A549 (cell line): ENCODE measurements around the gene NLN. TPM values are rescaled to one million over a fixed set of nuclear protein-coding genes. Genes with fewer than 3 reads are reported as not detected.

ENCODE experiments used
- ATAC-seq, 2 experiments: fragments of 200-7000 bp in 1 of 2; fragments of >200 bp in 1 of 2; cut with Nextera tagmentation in 1 of 2; cut with Tn5 transposase in 1 of 2; 3 replicates each; pipeline versions ENCODE4 v1.8.0 to v1.9.1; 2018 to 2020; ENCODE audit warnings: mild to moderate bottlenecking in 1 of 2, moderate library complexity in 1 of 2
- CTCF ChIA-PET: fragments of 300-600 bp; sonication (Branson Sonifier 250); formaldehyde crosslinking; extraction: SDS; loops from one replicate; lab custom pipeline; 2021; ENCODE audit warnings: antibody characterized with exemption, inconsistent platforms; lab: Yijun Ruan, JAX
- POLR2A ChIA-PET: fragments of 350-600 bp; formaldehyde crosslinking; extraction: SDS; loops from one replicate; lab custom pipeline; 2021; ENCODE audit warnings: antibody characterized with exemption, inconsistent platforms; lab: Yijun Ruan, JAX
- DNase-seq, 2 experiments: peaks; one replicate each; pipeline versions ENCODE4 v3.0.0 to v3.0.0-alpha.2; 2011 to 2016; ENCODE audit warnings: low read depth in 1 of 2, low spot score in 1 of 2
- FAIRE-seq: peaks from 2 replicates; lab custom pipeline; 2011; peaks lifted over from hg19 to GRCh38; lab: Jason Lieb, UNC
- H3K27ac ChIP-seq, 2 experiments: fragments of >200 bp; sonication (Bioruptor Twin); formaldehyde crosslinking; 3 replicates each; pipeline ENCODE4 v1.5.1; 2016 to 2017
- H3K4me1 ChIP-seq: fragments of >200 bp; sonication (Bioruptor Twin); formaldehyde crosslinking; 3 replicates; pipeline ENCODE4 v1.6.1; 2016
- H3K4me2 ChIP-seq: fragments of >200 bp; sonication (Bioruptor Twin); formaldehyde crosslinking; 3 replicates; pipeline ENCODE4 v1.6.1; 2016
- H3K4me3 ChIP-seq: fragments of >200 bp; sonication (Bioruptor Twin); formaldehyde crosslinking; 3 replicates; pipeline ENCODE4 v1.5.1; 2016
- H3K9me3 ChIP-seq: fragments of >200 bp; sonication (Bioruptor Twin); formaldehyde crosslinking; 3 replicates; pipeline ENCODE4 v1.6.1; 2016
- CBX8 ChIP-seq: fragments of 200-600 bp; sonication (generic); IDR thresholded peaks from 2 replicates; pipeline ENCODE4 v1.6.1; 2016
- CEBPB ChIP-seq, 2 experiments: fragments of >200 bp in 1 of 2; sonication (Bioruptor Twin) in 1 of 2; formaldehyde crosslinking in 1 of 2; IDR thresholded peaks; 2 replicates each; pipeline ENCODE4 v1.6.1; 2012 to 2016
- CTCF ChIP-seq: fragments of >200 bp; sonication (Bioruptor Twin); formaldehyde crosslinking; IDR thresholded peaks from 3 replicates; pipeline ENCODE4 v1.5.1; 2016
- EHF ChIP-seq: fragments of 250-450 bp; sonication (Bioruptor Pico); IDR thresholded peaks from 2 replicates; pipeline ENCODE4 v1.5.0; 2020; ENCODE audit warnings: mild to moderate bottlenecking
- FOSB ChIP-seq: fragments of 250-450 bp; sonication (Bioruptor Pico); IDR thresholded peaks from 2 replicates; pipeline ENCODE4 v1.5.0; 2020; ENCODE audit warnings: mild to moderate bottlenecking, moderate library complexity
- FOXS1 ChIP-seq: fragments of 250-450 bp; sonication (Bioruptor Pico); IDR thresholded peaks from 2 replicates; pipeline ENCODE4 v1.5.0; 2020; ENCODE audit warnings: mild to moderate bottlenecking, moderate library complexity
- GATA3 ChIP-seq: IDR thresholded peaks from 2 replicates; pipeline ENCODE4 v1.6.1; 2012; ENCODE audit warnings: borderline replicate concordance
- HEYL ChIP-seq: fragments of 250-450 bp; sonication (Bioruptor Pico); IDR thresholded peaks from 2 replicates; pipeline ENCODE4 v1.8.0; 2021; ENCODE audit warnings: mild to moderate bottlenecking, moderate library complexity
- HOXA7 ChIP-seq: fragments of 250-450 bp; sonication (Bioruptor Pico); IDR thresholded peaks from 2 replicates; pipeline ENCODE4 v1.5.0; 2020; ENCODE audit warnings: mild to moderate bottlenecking, moderate library complexity
- KDM5A ChIP-seq: fragments of 200-600 bp; sonication (generic); IDR thresholded peaks from 2 replicates; pipeline ENCODE4 v1.6.1; 2016; ENCODE audit warnings: antibody characterized with exemption, mild to moderate bottlenecking
- MAZ ChIP-seq: fragments of 150-350 bp; IDR thresholded peaks from 2 replicates; pipeline ENCODE4 v1.6.1; 2014; ENCODE audit warnings: antibody characterized with exemption, low read depth, low read length, borderline replicate concordance
- MYC ChIP-seq: IDR thresholded peaks from 2 replicates; pipeline ENCODE4 v1.6.1; 2012; ENCODE audit warnings: mild to moderate bottlenecking, inconsistent platforms, low read length, improper control_type of control experiment, borderline replicate concordance
- NPAS2 ChIP-seq: fragments of 250-450 bp; sonication (Bioruptor Pico); IDR thresholded peaks from 2 replicates; pipeline ENCODE4 v1.8.0; 2022; ENCODE audit warnings: mild to moderate bottlenecking, moderate library complexity, borderline replicate concordance
- NR3C1 ChIP-seq: fragments of >200 bp; sonication (Bioruptor Twin); formaldehyde crosslinking; IDR thresholded peaks from 3 replicates; pipeline ENCODE4 v1.6.1; 2017
- PBX3 ChIP-seq: IDR thresholded peaks from 2 replicates; pipeline ENCODE4 v1.6.1; 2012
- RAD21 ChIP-seq, 2 experiments: fragments of >200 bp in 1 of 2; sonication (Bioruptor Twin) in 1 of 2; formaldehyde crosslinking in 1 of 2; IDR thresholded peaks in 1 of 2; conservative IDR thresholded peaks in 1 of 2; 2 replicates in 1 of 2; 3 replicates in 1 of 2; pipeline ENCODE4 v1.6.1; 2012 to 2018; ENCODE audit warnings: inconsistent platforms in 1 of 2
- RNF2 ChIP-seq: fragments of 200-600 bp; sonication (generic); IDR thresholded peaks from 2 replicates; pipeline ENCODE4 v1.6.1; 2016; ENCODE audit warnings: low read depth, mild to moderate bottlenecking, antibody characterized with exemption, moderate library complexity, borderline replicate concordance
- SMC3 ChIP-seq: fragments of >200 bp; sonication (Bioruptor Twin); formaldehyde crosslinking; IDR thresholded peaks from 3 replicates; pipeline ENCODE4 v1.6.1; 2018; ENCODE audit warnings: inconsistent platforms
- TP53 ChIP-seq: fragments of 250-450 bp; sonication (Bioruptor Pico); IDR thresholded peaks from 2 replicates; pipeline ENCODE4 v1.5.0; 2021; ENCODE audit warnings: mild to moderate bottlenecking, moderate library complexity
- ZNF302 ChIP-seq: fragments of 250-450 bp; sonication (Bioruptor Pico); IDR thresholded peaks from 2 replicates; pipeline ENCODE4 v1.9.0; 2021; ENCODE audit warnings: inconsistent platforms, mild to moderate bottlenecking, moderate library complexity
- WGBS: methylation state at CpG from one replicate; pipeline ENCODE4 v1.1.6; 2017; ENCODE audit errors: missing lambda C conversion rate; 5-methylcytosine and 5-hydroxymethylcytosine counted together
- polyA plus RNA-seq, 4 experiments: library from polyadenylated mRNA; depleted of rRNA in 3 of 4; stranded (reverse); fragments of >200 nt; fragmentation: RNase III in 1 of 4; extraction: RNeasy Plus Mini Kit Qiagen cat#74134 plus additional on column Dnase treatment in 1 of 4; gene quantifications; 2 replicates in 3 of 4; 3 replicates in 1 of 4; pipeline ENCODE4 v1.2.3, GENCODE V29; 2011 to 2017
- TF ChIP-seq, protein P1 (sequence below): fragments of 150-350 bp; IDR thresholded peaks from 2 replicates; pipeline ENCODE4 v1.6.1; 2014; ENCODE audit warnings: low read depth, mild to moderate bottlenecking, low read length
- TF ChIP-seq, protein P2 (sequence below): fragments of 250-450 bp; sonication (Bioruptor Pico); IDR thresholded peaks from 2 replicates; pipeline ENCODE4 v1.5.0; 2020; ENCODE audit warnings: low read depth, mild to moderate bottlenecking, moderate library complexity
- TF ChIP-seq, protein P3 (sequence below): fragments of >200 bp; sonication (Bioruptor Twin); formaldehyde crosslinking; IDR thresholded peaks from 2 replicates; pipeline ENCODE4 v1.6.1; 2016

Gene NLN
- polyA plus RNA-seq, 2 of the 4 experiments (the other 2 are of a cell fraction), result 69.3 to 88.9 TPM

DNA sequence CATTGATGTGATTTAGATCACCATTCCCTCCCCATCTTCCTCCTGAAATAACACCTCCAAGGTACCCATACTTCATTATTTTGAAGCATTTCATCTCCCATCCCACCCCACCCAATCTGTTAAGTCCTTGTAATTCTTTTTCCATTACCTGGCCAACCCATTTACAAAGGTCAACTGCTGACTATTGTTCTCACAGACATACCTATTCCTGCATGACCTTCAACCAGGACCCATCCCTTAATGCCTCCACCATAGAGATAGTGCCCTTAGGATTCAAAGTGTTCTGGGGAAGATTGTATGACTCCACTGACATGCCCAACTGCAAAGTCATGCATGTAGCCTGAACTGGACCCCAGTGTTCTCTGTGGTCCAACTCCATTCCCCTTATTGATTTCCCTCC is 91.2 kb downstream of the NLN start (continued):
- TF ChIP-seq, protein P1, sequence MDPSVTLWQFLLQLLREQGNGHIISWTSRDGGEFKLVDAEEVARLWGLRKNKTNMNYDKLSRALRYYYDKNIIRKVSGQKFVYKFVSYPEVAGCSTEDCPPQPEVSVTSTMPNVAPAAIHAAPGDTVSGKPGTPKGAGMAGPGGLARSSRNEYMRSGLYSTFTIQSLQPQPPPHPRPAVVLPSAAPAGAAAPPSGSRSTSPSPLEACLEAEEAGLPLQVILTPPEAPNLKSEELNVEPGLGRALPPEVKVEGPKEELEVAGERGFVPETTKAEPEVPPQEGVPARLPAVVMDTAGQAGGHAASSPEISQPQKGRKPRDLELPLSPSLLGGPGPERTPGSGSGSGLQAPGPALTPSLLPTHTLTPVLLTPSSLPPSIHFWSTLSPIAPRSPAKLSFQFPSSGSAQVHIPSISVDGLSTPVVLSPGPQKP, result no peak
- TF ChIP-seq HOXA7 (CRISPR knock-in tag), result no peak
- no peak for TF ChIP-seq NR3C1
- no peak for TF ChIP-seq HEYL (CRISPR knock-in tag)
- TF ChIP-seq, protein P2, sequence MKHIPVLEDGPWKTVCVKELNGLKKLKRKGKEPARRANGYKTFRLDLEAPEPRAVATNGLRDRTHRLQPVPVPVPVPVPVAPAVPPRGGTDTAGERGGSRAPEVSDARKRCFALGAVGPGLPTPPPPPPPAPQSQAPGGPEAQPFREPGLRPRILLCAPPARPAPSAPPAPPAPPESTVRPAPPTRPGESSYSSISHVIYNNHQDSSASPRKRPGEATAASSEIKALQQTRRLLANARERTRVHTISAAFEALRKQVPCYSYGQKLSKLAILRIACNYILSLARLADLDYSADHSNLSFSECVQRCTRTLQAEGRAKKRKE (CRISPR knock-in tag), result no peak
- no peak for TF ChIP-seq NPAS2 (CRISPR knock-in tag)
- no peak for TF ChIP-seq SMC3

DNA sequence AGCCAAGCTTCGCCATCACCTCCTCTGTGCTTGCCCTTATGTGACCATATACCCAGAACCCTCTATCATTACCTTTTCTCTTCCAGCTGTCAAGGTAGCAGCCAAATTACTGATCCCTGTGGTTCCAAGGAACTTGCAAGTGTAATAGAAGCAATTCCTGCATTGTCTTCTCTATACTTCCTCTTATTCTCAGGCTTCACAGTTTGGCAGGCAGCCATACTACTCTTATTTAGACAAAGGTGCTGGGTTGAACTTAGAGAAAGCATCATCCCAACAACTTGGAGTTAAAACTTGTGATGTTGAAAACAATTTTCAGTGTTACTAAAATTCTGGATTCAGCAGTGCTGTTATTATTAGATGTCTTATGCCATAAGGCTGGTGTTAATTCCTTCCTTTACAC is 93.2 kb downstream of the NLN start:
- DNase-seq (no peak), FAIRE-seq (no peak), ATAC-seq (no peak)
- ChIA-PET POLR2A (no interaction called here), CTCF (no interaction called here)
- 97% methylated on average over 1 of the region's 1 CpG for WGBS
- Histone ChIP-seq H3K9me3 (no peaks in the 10 kb centered on the region), H3K4me2 (no peak overlapping the region), H3K27ac (no peak overlapping the region), H3K4me1 (peaks cover 35% of the 10 kb centered on the region), H3K4me3 (no peak overlapping the region)
- TF ChIP-seq RNF2, result no peak
- TF ChIP-seq NPAS2 (CRISPR knock-in tag), result no peak
- no peak for TF ChIP-seq FOXS1
- no peak for TF ChIP-seq FOSB (CRISPR knock-in tag)
- no peak for TF ChIP-seq TP53
- no peak for TF ChIP-seq CEBPB (IDR thresholded peaks at IDR 0.05)
- TF ChIP-seq CTCF, result no peak
- no peak for TF ChIP-seq EHF (CRISPR knock-in tag)
- no peak for TF ChIP-seq MYC
- no peak for TF ChIP-seq NR3C1
- no peak for TF ChIP-seq KDM5A
- no peak for TF ChIP-seq RAD21 (conservative IDR thresholded peaks at IDR 0.05 in 1 of 2, IDR thresholded peaks at IDR 0.05 in 1 of 2)
- TF ChIP-seq, protein P3, sequence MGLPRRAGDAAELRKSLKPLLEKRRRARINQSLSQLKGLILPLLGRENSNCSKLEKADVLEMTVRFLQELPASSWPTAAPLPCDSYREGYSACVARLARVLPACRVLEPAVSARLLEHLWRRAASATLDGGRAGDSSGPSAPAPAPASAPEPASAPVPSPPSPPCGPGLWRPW, result no peak
- no peak for TF ChIP-seq HEYL (CRISPR knock-in tag)
- no peak for TF ChIP-seq CBX8
- TF ChIP-seq MAZ, result no peak
- TF ChIP-seq PBX3, result no peak
- no peak for TF ChIP-seq GATA3
- TF ChIP-seq ZNF302 (CRISPR knock-in tag), result no peak
